Fibroblast of the aortic adventitia (primary cell): ENCODE measurements around the gene PRKCA. TPM values are rescaled to one million over a fixed set of nuclear protein-coding genes. Genes with fewer than 3 reads are reported as not detected.
"Not testable (repeated sequence)": the region's sequence is repeated elsewhere in the genome, so short reads cannot be mapped to it uniquely, and the experiment has no call there.

Experiments
- DNase-seq: peaks from one replicate; pipeline ENCODE4 v3.0.0-alpha.2; 2010; ENCODE audit warnings: low read depth
- H3K4me3 ChIP-seq: 2 replicates; pipeline ENCODE4 v1.5.1; 2011; ENCODE audit warnings: low read depth, mild to moderate bottlenecking, control low read depth, low read length, moderate library complexity
- total RNA-seq: library from RNA; depleted of rRNA; stranded (reverse); fragments of >200 nt; gene quantifications from 2 replicates; pipeline ENCODE4 v1.2.3, GENCODE V29; 2012; ENCODE audit warnings: low replicate concordance
- TF ChIP-seq, protein P1 (sequence below): IDR thresholded peaks from 2 replicates; pipeline ENCODE4 v1.5.1; 2011; ENCODE audit warnings: mild to moderate bottlenecking, low read length, control low read depth, inconsistent platforms; ENCODE audit not compliant: insufficient read depth

Gene PRKCA
- total RNA-seq, 1 donor = 43.7 TPM

DNA sequence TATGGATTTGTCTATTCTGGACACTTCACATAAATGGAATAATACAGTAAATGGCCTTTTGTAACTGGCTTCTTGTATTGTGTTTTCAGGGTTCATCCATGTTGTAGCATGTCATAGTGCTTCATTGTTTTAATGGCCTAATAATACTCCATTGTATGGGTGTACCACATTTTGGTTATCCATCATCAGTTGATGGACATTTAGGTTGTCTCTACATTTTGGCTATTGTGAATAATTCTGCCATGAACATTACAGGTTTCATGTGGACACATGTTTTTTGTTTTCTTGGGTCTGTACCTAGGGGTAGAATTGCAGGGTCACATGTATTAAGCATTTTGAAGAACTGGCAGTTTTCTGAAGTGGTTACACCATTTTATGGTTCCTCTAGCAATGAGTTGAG, 309.0 kb downstream of the PRKCA start:
- no peak overlapping the region for H3K4me3 ChIP-seq
- TF ChIP-seq, protein P1, sequence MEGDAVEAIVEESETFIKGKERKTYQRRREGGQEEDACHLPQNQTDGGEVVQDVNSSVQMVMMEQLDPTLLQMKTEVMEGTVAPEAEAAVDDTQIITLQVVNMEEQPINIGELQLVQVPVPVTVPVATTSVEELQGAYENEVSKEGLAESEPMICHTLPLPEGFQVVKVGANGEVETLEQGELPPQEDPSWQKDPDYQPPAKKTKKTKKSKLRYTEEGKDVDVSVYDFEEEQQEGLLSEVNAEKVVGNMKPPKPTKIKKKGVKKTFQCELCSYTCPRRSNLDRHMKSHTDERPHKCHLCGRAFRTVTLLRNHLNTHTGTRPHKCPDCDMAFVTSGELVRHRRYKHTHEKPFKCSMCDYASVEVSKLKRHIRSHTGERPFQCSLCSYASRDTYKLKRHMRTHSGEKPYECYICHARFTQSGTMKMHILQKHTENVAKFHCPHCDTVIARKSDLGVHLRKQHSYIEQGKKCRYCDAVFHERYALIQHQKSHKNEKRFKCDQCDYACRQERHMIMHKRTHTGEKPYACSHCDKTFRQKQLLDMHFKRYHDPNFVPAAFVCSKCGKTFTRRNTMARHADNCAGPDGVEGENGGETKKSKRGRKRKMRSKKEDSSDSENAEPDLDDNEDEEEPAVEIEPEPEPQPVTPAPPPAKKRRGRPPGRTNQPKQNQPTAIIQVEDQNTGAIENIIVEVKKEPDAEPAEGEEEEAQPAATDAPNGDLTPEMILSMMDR = no peak
- no peak for DNase-seq

DNA sequence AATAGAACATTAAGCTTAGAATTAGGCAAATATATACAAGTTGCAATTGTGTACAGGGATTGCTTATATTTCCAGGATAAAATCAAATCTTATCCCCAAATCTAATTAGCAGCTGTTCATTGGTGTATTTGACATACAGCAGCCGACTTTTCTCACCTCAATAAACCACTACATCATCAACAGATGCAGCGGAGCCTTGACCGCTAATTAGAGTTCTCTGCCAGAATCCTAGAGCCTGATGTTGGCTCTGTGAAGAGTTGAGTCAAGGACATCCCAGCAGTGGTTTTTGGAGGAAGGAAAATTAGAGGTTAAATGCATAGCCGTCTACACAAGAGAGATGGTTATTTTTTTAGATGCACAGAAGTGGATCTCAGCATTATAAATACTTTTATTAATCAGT, 310.6 kb downstream of the PRKCA start:
- DNase-seq = no peak
- no peak overlapping the region for H3K4me3 ChIP-seq
- TF ChIP-seq, protein P1 = no peak

DNA sequence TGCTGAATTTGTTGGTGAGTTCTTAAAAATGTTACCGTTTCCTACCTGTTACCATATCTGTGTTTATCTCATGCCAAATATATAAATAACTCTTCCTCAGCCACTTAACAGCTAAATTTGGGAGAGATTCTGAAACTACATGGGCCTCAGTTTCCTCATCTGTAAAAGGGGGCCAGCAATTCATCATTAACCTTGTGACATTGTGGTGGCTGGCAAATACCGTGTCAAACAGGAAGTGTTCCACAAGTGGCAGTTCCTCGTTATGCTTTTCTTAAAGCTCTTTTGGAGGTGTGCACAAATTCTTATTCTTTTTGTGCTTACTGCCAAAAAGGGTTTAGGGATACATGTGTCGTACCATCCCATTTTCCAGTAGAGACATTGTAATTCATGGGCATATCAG, 312.1 kb downstream of the PRKCA start:
- TF ChIP-seq, protein P1 = no peak
- no peak for DNase-seq
- H3K4me3 ChIP-seq = no peak overlapping the region

DNA sequence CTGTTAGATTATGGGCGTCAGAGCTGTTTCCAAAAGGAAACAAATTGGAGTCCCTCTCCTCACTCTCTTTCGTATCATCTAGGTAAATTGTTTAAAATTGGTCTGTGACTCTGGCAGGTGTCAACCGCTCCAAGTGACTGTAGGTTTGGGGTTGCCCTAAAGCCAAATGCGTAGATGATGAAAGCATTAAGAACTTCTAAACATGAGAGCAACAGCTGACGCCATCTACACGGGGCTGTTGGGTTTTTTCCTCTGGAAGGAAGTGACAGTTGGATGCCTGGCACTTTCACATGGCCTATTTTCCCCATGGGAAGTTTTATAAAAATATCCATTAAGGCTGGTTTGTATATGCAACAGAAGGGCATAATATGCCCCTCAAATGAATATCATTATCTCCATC, 316.8 kb downstream of the PRKCA start:
- TF ChIP-seq, protein P1 = no peak
- no peak overlapping the region for H3K4me3 ChIP-seq
- no peak for DNase-seq

DNA sequence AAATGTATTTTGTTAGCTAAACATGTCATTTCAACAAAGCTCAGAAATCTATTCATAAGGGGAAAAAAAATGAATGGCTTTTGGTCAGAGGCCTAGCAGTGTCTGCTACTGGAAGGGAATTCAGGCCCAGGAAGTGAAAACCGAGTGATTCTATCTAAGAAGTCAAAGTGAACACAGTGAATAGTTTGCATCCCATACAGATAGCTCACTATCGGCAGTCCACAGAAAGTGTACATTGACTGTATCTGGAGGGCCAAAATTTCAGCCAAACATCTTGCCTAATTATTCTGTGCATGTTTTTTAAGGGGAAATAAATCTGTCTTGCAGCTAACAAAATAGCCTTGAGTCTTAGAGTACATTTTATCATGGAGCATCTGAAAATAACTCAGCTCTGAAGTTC, 318.1 kb downstream of the PRKCA start:
- H3K4me3 ChIP-seq = no peak overlapping the region
- TF ChIP-seq, protein P1 = no peak
- DNase-seq = no peak

DNA sequence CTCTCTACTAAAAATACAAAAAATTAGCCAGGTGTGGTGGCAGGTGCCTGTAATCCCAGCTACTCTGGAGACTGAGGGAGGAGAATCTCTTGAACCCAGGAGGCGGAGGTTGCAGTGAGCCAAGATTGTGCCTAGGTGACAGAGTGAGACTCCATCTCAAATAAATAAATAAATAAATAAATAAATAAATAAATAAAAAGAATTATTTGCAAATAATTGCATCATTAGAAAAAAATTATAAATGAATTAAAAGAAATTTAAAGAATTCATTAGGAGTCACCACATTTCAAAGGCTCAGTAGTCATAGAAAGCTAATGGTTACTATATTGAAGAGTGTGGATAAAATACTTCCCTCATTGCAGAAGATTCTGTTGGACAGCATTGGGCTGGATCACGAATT, 322.2 kb downstream of the PRKCA start:
- not testable (repeated sequence) for DNase-seq, H3K4me3 ChIP-seq

DNA sequence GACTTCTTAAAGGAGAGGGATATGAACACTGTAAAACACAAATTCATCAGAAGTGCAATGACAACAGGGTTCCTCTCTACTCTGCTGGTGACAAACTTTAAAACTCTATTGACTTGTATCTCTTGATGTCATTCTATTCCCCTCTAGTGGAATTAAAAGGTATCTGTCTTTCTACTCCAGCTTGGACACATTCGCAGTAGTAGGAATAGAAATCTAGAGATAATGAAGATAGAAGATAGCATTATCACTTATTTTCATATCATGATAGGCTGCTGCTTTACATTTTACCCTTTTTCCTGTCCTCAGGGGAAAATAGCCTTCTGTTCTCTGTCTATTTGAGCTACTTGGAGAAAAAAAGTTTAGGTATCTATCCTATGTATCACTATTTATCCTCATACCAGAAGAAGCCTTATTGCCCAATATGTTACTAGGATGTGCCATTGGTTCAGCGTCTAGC, 322.9 kb downstream of the PRKCA start:
- TF ChIP-seq, protein P1 = peak; percentile 54
- DNase-seq = peak; percentile 58
- no peak overlapping the region for H3K4me3 ChIP-seq
